Fibroblast of the aortic adventitia (primary cell): ENCODE data around the gene NCKAP5. TPM values are rescaled to one million over a fixed set of nuclear protein-coding genes. Genes with fewer than 3 reads are reported as not detected.

Source experiments
- DNase-seq: peaks from one replicate; pipeline ENCODE4 v3.0.0-alpha.2; 2010; ENCODE audit warnings: low read depth
- H3K4me3 ChIP-seq: 2 replicates; pipeline ENCODE4 v1.5.1; 2011; ENCODE audit warnings: low read depth, mild to moderate bottlenecking, control low read depth, low read length, moderate library complexity
- CTCF ChIP-seq: IDR thresholded peaks from 2 replicates; pipeline ENCODE4 v1.5.1; 2011; ENCODE audit warnings: mild to moderate bottlenecking, low read length, control low read depth, inconsistent platforms; ENCODE audit not compliant: insufficient read depth
- total RNA-seq: library from RNA; depleted of rRNA; stranded (reverse); fragments of >200 nt; gene quantifications from 2 replicates; pipeline ENCODE4 v1.2.3, GENCODE V29; 2012; ENCODE audit warnings: low replicate concordance

NCKAP5 gene
- total RNA-seq, 1 donor: 4.4 TPM

DNA sequence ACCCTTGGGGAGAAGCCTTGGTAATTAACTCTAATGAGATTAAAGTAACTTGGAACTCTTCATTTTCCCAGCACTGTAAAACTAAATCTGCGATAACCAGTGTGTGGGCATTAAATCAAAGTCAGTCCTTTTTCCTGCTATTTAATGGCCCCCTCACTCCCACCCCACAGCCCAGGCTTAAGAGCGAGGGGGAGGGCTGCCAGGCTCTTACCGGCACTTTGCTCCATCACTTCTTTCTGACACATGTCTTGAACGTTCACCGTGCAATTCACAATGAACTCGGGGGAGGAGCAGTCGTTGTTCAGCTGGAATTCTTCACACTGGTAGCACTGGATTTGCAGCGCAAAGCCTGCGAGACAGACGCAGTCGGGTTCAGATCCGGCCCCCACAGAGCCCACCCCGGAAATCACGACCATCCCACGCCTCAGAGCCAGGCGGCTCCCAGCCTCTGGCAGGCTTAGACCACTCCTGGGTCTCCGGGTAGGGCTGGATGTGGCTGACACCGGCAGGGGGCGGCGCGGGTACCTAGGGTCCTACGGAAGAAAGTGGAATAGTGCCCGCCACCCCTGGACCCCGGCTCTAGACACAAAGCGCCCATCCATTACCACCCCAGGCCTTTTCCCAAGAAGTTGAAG, 900.0 kb downstream of the NCKAP5 start:
- peak overlapping the region; percentile 83 for H3K4me3 ChIP-seq
- DNase-seq: peak; percentile 31
- TF ChIP-seq CTCF: peak; percentile 51

DNA sequence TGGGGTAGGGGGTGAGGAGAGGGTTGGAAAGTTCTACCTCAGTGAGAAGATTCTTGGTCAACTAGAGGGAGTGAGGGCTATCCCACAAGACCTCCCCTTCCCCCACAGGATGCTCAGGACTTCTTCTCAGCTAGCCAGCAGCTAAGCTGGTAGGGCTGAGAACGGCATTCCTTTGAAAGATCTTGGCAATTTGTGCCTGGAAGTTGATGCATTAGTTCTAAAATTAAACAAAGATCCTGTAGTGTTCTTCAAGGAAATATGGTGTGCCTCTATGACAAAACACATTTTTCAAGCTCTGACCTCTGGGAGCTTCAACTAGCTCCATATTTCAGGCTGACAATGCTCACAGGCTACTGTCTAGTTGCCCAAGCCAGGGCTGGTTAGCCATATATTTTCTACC, 900.6 kb downstream of the NCKAP5 start:
- H3K4me3 ChIP-seq: peak overlapping the region; percentile 83
- peak; percentile 70 for DNase-seq
- no peak for TF ChIP-seq CTCF

- H3K4me3 ChIP-seq: no peak overlapping the region
- peak; percentile 40 for DNase-seq
- no peak for TF ChIP-seq CTCF
Observed at GRCh38 chr2:132665401-132666140, 902.7 kb downstream of the NCKAP5 start.

- peak; percentile 49 for DNase-seq
- no peak overlapping the region for H3K4me3 ChIP-seq
- TF ChIP-seq CTCF: no peak
Observed at GRCh38 chr2:132664096-132664495, 904.2 kb downstream of the NCKAP5 start.

- TF ChIP-seq CTCF: no peak
- no peak overlapping the region for H3K4me3 ChIP-seq
- peak; percentile 19 for DNase-seq
Observed at GRCh38 chr2:132662732-132663131, 905.5 kb downstream of the NCKAP5 start.

DNA sequence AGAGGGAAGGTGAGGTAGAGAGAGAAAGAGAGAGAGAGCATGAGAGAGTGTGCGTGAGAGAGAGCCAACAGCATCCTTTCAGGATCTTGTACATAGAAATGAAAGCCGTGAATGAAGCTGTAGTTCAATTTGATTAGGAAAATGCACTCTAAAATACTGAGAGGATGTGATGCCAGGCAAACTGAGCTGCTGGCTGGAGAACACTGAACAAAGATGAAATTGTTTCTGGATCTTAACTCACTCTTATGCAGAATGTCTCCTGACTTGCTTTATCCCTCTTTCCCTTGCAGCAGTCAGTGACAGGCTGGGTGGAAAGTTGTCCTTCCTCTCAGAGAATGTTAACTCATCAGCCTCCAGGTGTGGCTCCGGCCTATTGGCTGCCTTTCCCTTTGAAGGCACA, 908.9 kb downstream of the NCKAP5 start:
- H3K4me3 ChIP-seq: no peak overlapping the region
- no peak for DNase-seq
- TF ChIP-seq CTCF: no peak
